HEK293 (cell line): ENCODE measurements around the gene NOPCHAP1.

Source experiments
- CTCF ChIA-PET: fragments of 350-600 bp; formaldehyde crosslinking; extraction: SDS; loops from one replicate; lab custom pipeline; 2021; ENCODE audit warnings: antibody characterized with exemption; lab: Yijun Ruan, JAX
- POLR2A ChIA-PET: fragments of 300-600 bp; formaldehyde crosslinking; extraction: SDS; loops from one replicate; lab custom pipeline; 2020; ENCODE audit warnings: antibody characterized with exemption, inconsistent platforms; lab: Yijun Ruan, JAX
- H3K27ac ChIP-seq: fragments of 200-500 bp; sonication (Bioruptor generic); 2 replicates; pipeline ENCODE4 v1.5.1; 2014; ENCODE audit warnings: low read depth, low read length, control low read depth, inconsistent platforms; ENCODE audit errors: extremely low read depth
- H3K36me3 ChIP-seq, 2 experiments: fragments of 200-500 bp in 1 of 2; sonication (Bioruptor generic) in 1 of 2; 1 replicate in 1 of 2; 2 replicates in 1 of 2; pipeline ENCODE4 v1.5.1; 2014 to 2017; ENCODE audit warnings: inconsistent platforms in 2 of 2, low read length in 2 of 2; ENCODE audit not compliant: control insufficient read depth in 2 of 2, insufficient read depth in 1 of 2
- H3K4me1 ChIP-seq: fragments of 200-500 bp; sonication (Bioruptor generic); 2 replicates; pipeline ENCODE4 v1.5.1; 2014; ENCODE audit warnings: mild to moderate bottlenecking, low read length, inconsistent platforms; ENCODE audit not compliant: control insufficient read depth, insufficient read depth
- H3K4me3 ChIP-seq: 2 replicates; pipeline ENCODE4 v1.5.1; 2011; ENCODE audit warnings: low read depth, mild to moderate bottlenecking, control low read depth, low read length, moderate library complexity
- H3K9me3 ChIP-seq: fragments of 200-500 bp; sonication (Bioruptor generic); 2 replicates; pipeline ENCODE4 v1.5.1; 2014; ENCODE audit warnings: low read depth, low read length, inconsistent platforms; ENCODE audit not compliant: control insufficient read depth, insufficient read depth
- HIC1 ChIP-seq: fragments of 450-650 bp; formaldehyde crosslinking; IDR thresholded peaks from 2 replicates; pipeline ENCODE4 v1.5.1; 2016; ENCODE audit warnings: missing biosample characterization, missing genetic modification characterization
- HOXC10 ChIP-seq: sonication (generic); formaldehyde crosslinking; IDR thresholded peaks from 2 replicates; pipeline ENCODE4 v1.8.1; 2023; ENCODE audit warnings: mild to moderate bottlenecking, missing genetic modification reagents
- KLF16 ChIP-seq: fragments of 450-650 bp; formaldehyde crosslinking; IDR thresholded peaks from 2 replicates; pipeline ENCODE4 v1.5.1; 2017; ENCODE audit warnings: missing biosample characterization, missing genetic modification characterization
- RBAK ChIP-seq: fragments of 450-650 bp; formaldehyde crosslinking; IDR thresholded peaks from 2 replicates; pipeline ENCODE4 v1.5.1; 2016; ENCODE audit warnings: missing biosample characterization, missing genetic modification characterization
- TSHZ1 ChIP-seq: fragments of 450-650 bp; formaldehyde crosslinking; IDR thresholded peaks from 2 replicates; pipeline ENCODE4 v1.5.1; 2016; ENCODE audit warnings: missing biosample characterization, missing genetic modification characterization, borderline replicate concordance
- ZNF121 ChIP-seq: fragments of 450-650 bp; formaldehyde crosslinking; IDR thresholded peaks from 2 replicates; pipeline ENCODE4 v1.5.1; 2016; ENCODE audit warnings: missing biosample characterization, missing genetic modification characterization
- ZNF239 ChIP-seq: fragments of 450-650 bp; formaldehyde crosslinking; IDR thresholded peaks from 2 replicates; pipeline ENCODE4 v1.5.1; 2016; ENCODE audit warnings: missing biosample characterization, missing genetic modification characterization
- ZNF26 ChIP-seq: fragments of 450-650 bp; formaldehyde crosslinking; IDR thresholded peaks from 2 replicates; pipeline ENCODE4 v1.5.1; 2016; ENCODE audit warnings: missing biosample characterization, missing genetic modification characterization
- ZNF341 ChIP-seq: fragments of 450-650 bp; formaldehyde crosslinking; IDR thresholded peaks from 2 replicates; pipeline ENCODE4; 2016; ENCODE audit warnings: low read depth, missing biosample characterization, missing genetic modification characterization
- ZNF473 ChIP-seq: fragments of 450-650 bp; formaldehyde crosslinking; IDR thresholded peaks from 2 replicates; pipeline ENCODE4 v1.5.1; 2017; ENCODE audit warnings: missing biosample characterization, missing genetic modification characterization
- ZNF677 ChIP-seq: fragments of 450-650 bp; IDR thresholded peaks from 2 replicates; pipeline ENCODE4 v1.5.0; 2018; ENCODE audit warnings: missing biosample characterization, mild to moderate bottlenecking, missing genetic modification characterization, moderate library complexity
- ZNF76 ChIP-seq: fragments of 450-650 bp; formaldehyde crosslinking; IDR thresholded peaks from 2 replicates; pipeline ENCODE4; 2016; ENCODE audit warnings: low read depth, missing biosample characterization, missing genetic modification characterization, borderline replicate concordance
- ZNF776 ChIP-seq: fragments of 450-650 bp; formaldehyde crosslinking; IDR thresholded peaks from 2 replicates; pipeline ENCODE4 v1.5.0; 2017; ENCODE audit warnings: missing biosample characterization, missing genetic modification characterization, borderline replicate concordance
- ZSCAN23 ChIP-seq: fragments of 450-650 bp; formaldehyde crosslinking; IDR thresholded peaks from 2 replicates; pipeline ENCODE4 v1.5.1; 2016; ENCODE audit warnings: missing biosample characterization, missing genetic modification characterization
- ZSCAN30 ChIP-seq: fragments of 450-650 bp; IDR thresholded peaks from 2 replicates; pipeline ENCODE4 v1.5.1; 2018; ENCODE audit warnings: missing biosample characterization, mild to moderate bottlenecking, missing genetic modification characterization, moderate library complexity

The NOPCHAP1 gene

GRCh38 chr12:104964167-104964855 is 21.8 kb upstream of the NOPCHAP1 start (continued):
- no peak for TF ChIP-seq ZSCAN30 (tag by site-specific recombination)
- no peak for TF ChIP-seq RBAK (tag by site-specific recombination)

- POLR2A ChIA-PET, result no interaction called here
- TF ChIP-seq ZNF776 (no peak), HOXC10 (CRISPR knock-in tag) (no peak), ZNF239 (tag by site-specific recombination) (no peak), ZNF341 (no peak), ZNF26 (tag by site-specific recombination) (no peak), ZNF121 (no peak), ZSCAN23 (tag by site-specific recombination) (no peak), ZNF76 (tag by site-specific recombination) (no peak), ZNF473 (tag by site-specific recombination) (no peak), HIC1 (no peak), ZNF677 (tag by site-specific recombination) (no peak), TSHZ1 (no peak), KLF16 (tag by site-specific recombination) (no peak)
- TF ChIP-seq, all 188 proteins: peak for 0
- CTCF ChIA-PET, result no interaction called here
Observed at GRCh38 chr12:104964856-104965205, 21.3 kb upstream of the NOPCHAP1 start.

GRCh38 chr12:104966677-104967076 is 19.4 kb upstream of the NOPCHAP1 start:
- no peaks in the 10 kb centered on the region for H3K9me3 ChIP-seq
- no peak overlapping the region for H3K4me3 ChIP-seq
- CTCF ChIA-PET, result no interaction called here
- H3K4me1 ChIP-seq, result no peaks in the 10 kb centered on the region
- no peaks in the 10 kb centered on the region for H3K36me3 ChIP-seq
- TF ChIP-seq ZNF76 (tag by site-specific recombination), result no peak
- TF ChIP-seq, all 188 proteins: peak for 0
- H3K27ac ChIP-seq, result no peak overlapping the region
- POLR2A ChIA-PET, result no interaction called here

More at GRCh38 chr12:104964856-104965205, 21.3 kb upstream of the NOPCHAP1 start:
- Histone ChIP-seq H3K9me3 (no peaks in the 10 kb centered on the region), H3K36me3 (no peaks in the 10 kb centered on the region), H3K4me1 (no peaks in the 10 kb centered on the region), H3K4me3 (no peak overlapping the region), H3K27ac (no peak overlapping the region)
